GM19455 (cell line): Measurements from ENCODE around the gene DNAH11.

Experiments
- ATAC-seq: cut with Tn5 transposase; IDR thresholded peaks from one replicate; pipeline ENCODE4 v1.9.1; 2021; ENCODE audit not compliant: unreplicated experiment

Gene DNAH11

DNA sequence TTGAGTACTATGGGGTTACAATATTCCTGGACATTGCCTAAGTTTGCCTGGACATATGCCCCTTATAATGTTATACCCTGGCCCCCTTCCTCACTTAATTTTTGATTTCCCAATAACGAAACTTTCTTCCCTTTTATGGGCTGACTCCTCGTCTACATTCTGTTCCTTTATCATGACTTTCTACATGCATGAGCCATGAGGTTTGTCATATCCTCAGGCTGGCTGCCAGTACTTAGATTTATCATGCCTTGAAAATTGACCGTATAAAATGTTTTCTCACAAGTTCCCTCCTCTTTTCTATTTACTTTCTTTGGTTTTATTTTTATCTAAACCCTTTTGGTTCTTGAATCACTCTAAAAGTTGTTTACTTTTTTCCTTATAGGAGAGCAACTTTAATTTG lies 4.7 kb downstream of the DNAH11 start:
- ATAC-seq, result no peak

DNA sequence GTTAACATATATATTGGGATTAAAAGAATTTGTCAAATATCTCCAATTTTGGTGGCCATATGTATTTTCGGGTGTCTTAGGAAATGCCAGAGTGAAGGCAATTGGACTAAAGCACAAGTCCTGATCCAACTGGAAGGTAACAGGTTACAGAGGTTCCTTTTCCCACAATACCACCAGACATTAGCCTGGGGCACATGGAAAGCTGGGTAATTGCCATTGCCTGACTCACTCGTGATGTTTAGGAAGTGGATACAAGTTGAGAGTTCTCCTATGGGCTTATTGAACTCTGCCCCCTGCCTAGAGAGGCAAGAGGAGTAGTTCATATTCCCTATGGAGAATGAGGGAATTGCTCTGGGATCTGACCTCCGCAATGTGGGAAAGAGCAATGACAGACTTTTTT lies 5.7 kb downstream of the DNAH11 start:
- ATAC-seq, result no peak

DNA sequence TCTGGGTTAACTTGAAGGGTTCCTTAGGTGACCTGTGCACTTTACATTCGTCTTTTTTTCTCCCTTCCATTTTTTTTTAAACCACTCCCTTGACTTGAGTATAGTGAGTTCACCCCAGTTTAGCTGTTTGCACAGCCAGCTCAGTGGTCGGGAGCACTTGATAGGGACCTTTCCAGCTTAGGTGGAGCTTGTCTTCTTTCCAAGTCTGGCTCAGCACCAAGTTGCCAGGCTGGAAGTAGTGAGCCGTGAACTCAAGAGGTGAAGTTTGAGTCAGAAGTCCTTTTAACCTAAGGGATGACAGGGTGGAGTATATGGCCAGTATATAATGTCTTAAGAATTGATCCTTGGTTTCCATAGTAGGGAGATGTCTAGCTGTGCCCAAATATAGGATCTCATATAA lies 7.2 kb downstream of the DNAH11 start:
- no peak for ATAC-seq

DNA sequence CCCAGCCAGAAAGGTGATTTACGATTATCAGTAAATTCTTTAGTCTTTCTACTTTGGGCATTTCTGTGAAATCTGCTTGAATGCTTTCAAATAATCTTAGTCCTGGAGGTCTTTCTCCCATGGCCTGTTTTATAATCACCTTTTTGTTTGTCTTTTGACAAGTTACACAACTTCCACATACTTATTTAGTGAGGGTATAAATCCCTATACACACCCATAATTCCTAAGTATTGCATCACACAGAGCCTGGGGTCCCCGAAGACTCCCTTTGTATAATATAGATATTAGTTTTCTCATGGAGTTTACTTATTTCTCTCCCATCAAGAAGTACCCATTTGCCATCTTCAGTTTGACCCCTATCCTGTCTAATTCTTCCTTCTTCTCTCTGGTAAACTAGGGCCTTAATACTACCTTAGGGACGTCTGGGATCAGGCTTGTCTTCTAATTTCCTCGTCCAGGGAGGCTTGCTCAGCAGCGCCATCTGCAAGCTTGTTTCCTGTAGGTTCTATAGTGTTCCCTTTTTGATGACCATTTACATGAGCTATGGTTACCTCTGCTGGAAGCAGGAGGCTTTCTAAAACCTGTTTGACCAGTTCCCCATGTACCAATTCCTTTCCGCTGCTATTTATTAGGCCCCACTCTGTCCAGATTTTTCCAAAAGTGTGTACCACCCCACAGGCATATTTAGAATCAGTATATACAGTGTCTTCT lies 8.1 kb downstream of the DNAH11 start:
- no peak for ATAC-seq

DNA sequence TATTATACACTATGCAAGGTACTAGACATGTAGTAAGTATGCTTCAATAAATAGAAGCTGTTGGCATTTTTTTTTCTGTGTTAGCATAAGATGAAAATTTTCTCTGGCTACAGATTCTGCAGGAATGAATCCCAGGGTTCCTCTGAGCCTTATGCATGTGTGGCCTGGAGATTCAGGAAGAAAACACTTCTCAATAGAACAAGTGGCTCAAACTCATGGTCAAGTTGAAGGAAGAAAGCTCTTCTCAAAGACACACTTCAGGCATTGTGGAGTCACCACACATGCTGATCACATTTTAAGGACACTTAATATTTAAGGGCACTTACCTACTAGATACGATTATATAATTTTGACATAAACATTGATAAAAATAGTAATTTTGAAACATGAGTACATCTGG lies 19.5 kb downstream of the DNAH11 start:
- ATAC-seq, result no peak

DNA sequence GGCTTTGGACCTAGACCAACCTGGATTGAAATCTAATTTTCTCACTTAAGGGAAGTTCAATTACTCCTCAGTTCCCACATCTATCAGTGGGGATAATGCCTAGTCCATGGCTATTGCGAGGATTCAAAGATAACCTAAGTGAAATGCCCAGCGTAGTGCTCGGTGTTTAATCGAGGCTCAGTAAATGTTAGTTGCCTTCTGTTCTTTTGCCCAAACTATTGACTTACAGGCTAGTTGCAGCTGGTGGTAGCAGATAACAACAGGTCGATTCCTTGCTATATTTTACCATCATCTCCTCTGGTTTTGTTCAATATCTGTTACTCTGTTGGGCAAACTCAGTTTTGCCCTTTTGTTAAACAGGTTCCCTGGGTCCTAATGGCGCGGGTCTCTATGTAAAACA lies 22.8 kb downstream of the DNAH11 start:
- no peak for ATAC-seq

DNA sequence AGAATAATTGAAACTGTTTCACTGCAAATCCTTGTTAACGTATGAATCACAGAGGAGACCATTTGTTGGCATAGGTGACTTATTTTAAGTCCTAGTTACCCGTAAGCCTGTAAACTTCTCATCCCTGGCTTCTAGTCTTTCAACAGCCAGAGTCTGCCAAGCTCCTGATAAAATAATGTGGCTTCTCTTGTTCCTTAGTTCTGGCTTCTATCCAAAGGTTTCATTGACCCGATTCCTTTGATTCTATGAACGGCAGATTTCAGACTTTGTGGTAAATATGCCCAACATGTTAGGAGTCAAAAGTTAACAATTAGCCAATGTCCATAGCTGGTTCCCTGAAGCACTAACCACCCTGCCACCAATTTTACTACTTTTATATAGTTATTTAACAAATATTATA lies 23.3 kb downstream of the DNAH11 start:
- no peak for ATAC-seq

DNA sequence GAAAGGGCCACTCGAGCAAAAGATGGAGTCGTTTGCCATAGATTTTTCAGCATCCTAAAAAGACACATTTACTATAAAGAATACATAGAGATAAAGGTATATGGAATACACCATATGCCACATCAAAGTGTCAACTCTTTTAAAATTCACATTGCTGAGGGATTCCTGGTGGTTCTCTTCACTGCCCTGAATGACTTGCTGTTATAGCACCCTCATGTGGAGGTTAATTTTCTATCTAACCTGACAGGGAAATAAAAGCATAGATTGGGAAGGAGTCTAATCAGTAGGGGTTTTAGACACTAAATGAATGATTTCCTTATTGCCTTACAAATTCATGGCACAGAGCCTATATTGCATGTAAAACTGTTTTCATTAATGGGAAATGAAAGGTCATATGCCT lies 25.9 kb downstream of the DNAH11 start:
- ATAC-seq, result no peak

DNA sequence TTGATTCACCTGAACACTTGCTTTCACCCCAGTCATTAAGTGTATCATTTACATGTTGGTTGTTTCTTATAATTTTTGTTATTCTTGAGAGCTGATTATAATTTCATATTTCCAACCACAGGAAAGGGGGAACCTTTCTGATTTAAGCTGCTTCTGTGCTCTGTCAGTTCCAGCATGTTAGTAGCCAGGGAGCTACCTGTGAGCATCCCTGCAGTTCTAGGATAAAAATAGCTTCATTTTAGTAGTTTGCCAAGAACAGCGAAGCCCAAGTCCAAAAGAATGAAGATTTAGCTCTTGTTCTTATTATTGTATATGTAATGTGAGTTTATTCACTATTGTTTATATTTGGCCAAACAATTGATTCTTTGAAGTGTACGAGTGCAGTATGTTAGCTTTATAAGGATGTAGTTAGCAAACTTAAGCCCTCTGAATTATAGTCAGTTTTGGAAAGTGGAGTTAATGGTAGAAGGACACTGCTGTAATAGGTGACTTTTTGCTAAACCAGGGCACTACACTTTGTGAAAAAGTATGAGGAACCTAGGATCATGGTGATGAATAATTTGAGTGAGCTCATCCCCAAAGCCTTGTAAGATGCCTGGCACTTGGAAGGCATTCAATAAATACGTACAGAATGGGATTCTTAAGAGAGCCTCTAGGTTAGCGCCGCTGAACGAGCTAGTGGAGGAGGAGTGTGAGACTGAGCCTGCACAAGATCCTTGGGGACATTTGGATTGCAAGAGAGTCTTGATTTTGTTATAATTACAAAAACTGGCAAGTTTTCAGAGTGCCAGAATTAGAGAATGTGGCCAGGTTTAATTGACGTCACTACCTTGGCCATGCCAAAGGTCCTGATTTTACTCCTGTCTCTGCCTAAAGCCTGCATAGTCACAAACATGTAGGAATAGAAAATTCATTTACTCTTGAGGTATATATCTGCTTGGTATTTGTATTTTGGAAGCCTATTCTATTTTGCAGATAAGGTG lies 29.8 kb downstream of the DNAH11 start:
- no peak for ATAC-seq

DNA sequence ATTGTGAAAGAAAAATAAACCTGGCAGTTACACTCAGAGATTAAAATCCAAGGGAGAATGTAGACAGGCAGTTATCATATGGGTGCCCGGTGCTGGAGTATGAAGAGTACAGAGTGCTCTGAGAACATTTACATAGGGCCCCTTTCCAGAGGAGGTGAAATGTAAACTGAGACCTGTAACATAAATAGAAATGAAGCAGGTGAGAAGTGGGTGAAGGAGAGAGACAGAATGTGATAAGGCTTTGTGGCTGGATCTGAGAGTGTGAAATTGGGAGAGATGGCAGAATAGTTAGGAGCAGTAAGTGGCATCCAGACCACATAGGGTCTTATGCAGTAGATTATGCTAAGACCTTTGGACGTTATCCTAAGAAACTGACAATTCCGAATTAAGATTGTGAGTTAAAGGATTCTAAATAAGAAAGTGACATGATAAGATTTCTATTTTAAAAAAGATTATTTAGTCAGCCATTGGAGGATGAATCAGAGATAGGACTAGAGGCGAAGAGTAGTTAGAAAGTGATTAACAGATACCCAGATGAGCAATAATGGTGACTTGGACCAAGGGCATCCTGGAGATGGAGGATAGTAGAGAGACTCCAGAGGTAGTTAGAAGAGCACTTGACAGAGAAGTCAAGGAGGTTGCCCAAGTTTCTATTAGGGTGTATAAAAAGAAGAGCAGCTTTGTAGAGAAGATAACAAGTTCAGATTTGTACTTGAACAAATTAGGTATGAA lies 36.7 kb downstream of the DNAH11 start:
- ATAC-seq, result no peak

DNA sequence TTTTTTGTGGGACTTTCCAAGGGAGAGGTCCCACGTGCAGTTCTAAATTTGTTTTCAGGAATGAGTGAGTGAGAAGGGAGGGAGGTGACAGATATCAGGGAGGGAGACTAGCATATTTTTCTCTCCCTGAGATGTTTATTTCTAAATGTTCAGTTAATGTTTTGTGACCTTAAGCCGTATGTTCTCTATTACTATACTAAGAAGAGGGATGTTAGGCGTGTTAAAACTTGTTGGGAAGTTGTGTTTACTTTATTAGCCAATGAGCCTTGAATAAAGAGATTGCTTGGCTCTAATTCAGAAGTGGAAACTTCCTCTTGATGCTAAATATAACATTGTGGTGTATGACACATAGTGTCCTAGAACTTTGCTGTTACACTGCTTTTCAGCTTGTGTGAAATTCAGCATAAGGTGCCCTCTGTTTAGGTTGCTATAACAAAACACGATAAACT lies 37.3 kb downstream of the DNAH11 start:
- ATAC-seq, result no peak

DNA sequence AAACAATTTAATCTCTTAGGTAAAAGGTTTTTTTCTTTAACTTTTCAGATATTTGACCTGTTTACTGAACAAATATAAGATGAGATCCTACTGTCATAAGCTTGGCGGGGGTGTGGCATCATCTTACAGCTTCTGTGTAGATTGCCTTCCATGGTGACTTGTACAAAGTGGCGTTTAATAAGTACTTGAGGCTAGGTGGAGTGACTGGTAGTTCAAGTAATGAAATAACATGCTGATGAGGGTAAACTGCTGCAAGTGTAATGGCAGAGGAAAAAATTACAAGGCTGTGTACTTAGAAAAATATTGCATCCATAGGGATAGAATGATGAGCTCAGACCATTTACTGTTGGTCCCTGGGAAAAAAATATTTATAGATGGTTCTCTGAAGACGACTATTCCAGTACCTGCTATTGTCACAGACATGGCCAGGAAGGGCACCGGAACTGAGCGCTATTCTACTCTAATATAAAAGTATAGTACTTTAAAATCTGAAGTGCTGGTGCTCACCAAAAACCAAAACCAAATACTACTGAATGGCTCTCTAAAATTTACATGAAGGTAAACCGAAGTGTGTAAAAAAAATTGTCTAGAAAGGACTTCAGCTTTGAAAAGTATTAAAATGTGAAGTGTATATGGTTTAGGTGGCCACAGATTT lies 42.4 kb downstream of the DNAH11 start:
- ATAC-seq, result no peak

DNA sequence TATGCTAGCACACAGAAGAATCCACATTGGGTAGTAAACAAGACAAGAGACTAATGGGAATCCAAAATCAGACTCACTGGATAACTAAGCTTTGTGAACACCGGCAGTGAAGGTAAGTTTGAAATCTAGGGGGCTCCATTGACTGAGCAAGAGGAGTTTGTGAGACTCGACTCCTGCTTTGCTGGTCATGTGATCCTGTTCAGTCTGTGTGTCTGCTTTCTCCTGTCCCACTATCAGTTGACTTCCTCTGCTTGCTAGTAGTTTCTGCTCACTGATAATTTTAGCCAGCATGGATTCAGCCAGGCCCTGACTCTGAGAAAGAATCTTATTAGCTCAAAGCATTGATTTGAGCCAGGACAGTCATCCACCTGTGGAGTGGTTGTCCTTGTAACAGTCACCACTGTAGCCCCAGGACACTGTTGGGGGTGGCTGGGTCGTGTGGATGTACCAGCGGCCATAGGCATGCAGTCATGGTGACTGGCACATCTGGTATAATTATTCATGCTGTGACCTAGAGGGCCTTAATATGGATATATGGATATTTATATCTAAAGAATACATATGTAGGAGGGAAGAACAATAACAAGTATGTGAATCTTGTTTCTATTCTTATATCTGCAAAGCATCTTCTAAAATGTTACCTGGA lies 44.4 kb downstream of the DNAH11 start:
- ATAC-seq, result no peak

DNA sequence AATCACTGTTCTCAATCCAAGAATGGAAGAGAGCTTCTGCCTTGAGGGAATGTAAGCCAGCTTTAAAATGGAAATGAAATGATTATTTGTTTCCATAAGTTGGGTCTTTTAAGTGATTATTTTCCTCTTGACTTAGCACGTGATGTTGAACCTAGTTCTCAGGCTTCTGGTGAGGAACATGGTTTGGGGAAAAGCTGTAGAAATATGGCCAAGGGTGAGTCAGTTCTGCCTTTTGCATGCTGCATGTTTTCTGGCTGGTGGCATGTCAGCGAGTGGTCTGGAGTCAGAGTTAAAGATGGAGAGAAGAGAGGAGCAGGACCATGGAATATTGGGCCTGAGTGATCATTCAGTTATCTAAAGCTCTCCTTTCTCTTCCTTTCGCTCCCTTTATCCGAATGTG lies 54.0 kb downstream of the DNAH11 start:
- ATAC-seq, result no peak

DNA sequence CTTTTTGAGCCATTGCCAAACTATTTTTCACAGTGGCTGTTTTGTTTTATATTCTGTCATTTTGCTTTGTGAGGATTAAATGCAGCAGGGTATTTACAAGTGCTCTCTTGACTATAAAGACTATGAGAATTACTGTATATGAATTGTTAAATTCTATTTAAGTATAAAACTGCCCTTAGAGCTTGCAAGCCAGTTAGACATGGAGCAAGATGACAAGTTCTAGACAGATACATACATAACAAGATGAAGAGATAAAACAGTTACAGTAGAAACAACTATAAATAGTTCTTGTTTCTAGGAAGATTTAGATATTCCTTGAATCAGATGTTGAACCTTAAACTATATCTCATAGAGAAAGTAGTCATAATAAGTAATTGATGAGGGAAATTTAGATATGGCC lies 60.6 kb downstream of the DNAH11 start:
- ATAC-seq, result no peak

DNA sequence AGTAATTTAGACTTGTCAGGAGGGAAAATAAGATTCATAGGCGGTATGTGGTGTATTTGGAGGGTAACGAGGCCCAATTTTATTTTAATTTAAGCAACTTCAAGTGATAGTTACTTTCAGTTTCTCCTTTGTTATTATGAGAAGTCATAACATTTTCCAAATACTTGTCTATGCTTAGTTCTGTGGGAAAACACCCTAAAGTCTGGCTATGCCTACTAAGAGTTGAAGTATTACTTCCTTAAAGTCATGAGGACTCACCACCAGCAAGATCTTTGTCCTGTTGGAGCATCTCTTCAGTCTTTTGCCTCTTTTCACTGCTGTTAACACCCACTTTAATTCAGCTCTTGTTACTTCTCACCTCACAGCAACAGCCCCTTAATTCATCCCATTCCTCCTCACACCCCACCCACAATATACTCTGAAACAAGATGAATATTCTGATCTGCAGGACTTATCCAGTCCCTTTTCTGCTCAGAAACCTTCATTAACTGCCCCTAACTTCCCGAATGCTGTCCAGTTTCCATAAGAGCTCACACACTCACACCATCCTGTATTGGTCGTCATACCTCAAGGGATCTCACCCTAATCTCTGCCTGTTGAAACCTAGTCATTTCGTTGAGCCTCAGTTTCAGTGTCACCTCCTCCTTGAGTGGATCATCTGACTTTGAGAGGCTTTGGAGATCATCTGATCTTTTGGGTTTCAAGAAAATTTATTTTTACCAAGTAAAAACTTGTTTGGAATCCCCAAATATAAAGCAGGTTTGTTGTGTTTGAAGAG lies 61.3 kb downstream of the DNAH11 start:
- no peak for ATAC-seq

DNA sequence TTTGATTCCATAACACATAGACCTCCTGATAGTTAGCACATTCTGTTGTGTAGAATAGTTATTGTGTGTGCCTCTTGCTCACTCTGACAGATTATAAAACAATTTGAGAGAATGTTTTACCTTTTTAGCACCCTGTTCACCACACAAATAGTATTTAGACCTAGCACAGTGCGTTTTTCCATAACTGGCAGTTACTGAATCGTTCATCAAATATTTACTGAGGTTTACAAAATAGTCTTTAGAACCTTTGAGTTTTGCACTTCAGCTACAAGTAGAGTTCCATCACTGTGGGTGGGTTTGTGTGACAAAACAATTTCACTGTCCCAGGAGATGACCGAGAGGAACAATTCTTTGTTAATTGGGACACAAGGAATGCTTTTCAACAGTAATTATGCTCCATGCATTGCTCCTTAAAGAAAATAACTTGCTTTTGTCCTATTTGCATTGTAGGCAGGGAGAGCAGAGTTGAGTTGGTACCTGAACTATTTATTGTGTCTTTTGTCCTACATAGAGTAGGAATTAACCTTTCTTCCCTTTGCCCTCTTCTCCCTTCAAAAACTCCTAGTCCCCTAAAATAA lies 62.3 kb downstream of the DNAH11 start:
- no peak for ATAC-seq

DNA sequence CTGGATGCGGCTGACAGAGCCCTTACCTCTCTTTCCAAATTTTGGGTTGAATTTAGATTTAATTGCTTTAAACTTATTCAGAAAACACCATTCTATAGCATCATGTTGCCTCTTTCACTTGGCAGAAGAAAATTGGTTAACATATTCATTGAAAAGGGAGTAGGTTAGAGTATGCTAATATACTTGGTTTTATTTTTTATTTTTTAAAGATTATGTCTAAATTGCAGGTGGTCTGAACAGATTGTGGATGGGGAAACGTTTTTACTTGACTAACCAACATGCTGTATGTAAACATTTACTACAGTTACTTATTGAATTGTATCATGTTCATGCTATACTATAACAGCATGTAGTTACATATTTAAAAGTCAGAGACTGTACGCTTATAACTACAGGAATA lies 65.6 kb downstream of the DNAH11 start:
- ATAC-seq, result no peak

DNA sequence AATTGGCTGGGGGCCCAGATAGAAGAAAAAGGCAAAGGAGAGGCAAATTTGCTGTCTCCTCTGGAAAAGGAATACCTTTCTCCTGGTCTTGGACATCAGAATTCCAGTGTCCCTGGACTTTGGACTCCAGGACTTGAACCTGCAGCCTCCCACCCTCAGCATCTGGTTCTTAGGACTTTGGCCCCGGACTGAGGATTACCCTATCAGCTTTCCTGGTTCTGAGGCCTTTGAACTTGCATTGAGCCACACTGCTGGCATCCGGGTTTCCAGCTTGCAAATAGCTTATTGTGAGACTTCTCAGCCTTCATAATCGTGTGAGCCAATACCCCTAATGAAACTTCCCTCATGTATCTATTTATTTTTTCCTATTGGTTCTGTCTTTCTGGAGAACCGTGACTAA lies 68.3 kb downstream of the DNAH11 start:
- ATAC-seq, result no peak
